PC-3 (cell line): Measurements from ENCODE around the gene KRTAP5-5. TPM values are rescaled to one million over a fixed set of nuclear protein-coding genes. Genes with fewer than 3 reads are reported as not detected.

Experiments
- ATAC-seq: fragments of 200-7000 bp; cut with Tn5 transposase; 2 replicates; pipeline ENCODE4 v1.9.1; 2020; ENCODE audit warnings: mild to moderate bottlenecking, moderate library complexity
- BruUV-seq: library from RNA; stranded (reverse); fragments of 400-500 nt; replicated peaks from 2 replicates; lab custom pipeline; 2021; lab: Mats Ljungman, UMichigan
- CTCF ChIA-PET: fragments of 300-600 bp; sonication (Branson Sonifier 250); formaldehyde crosslinking; loops from one replicate; lab custom pipeline; 2022; ENCODE audit warnings: antibody characterized with exemption; lab: Charles Lee
- POLR2A ChIA-PET: fragments of 300-600 bp; sonication (Branson Sonifier 250); formaldehyde crosslinking; loops from one replicate; lab custom pipeline; 2022; ENCODE audit warnings: antibody characterized with exemption; ENCODE audit not compliant: unreplicated experiment; lab: Charles Lee
- DNase-seq: peaks from one replicate; pipeline ENCODE4 v3.0.0-alpha.2; 2015
- H2AFZ ChIP-seq: fragments of 300-600 bp; sonication (generic); 2 replicates; pipeline ENCODE4 v1.6.0; 2016; ENCODE audit warnings: antibody characterized with exemption, low read length
- H3F3A ChIP-seq: fragments of 300-600 bp; sonication (generic); one replicate; pipeline ENCODE4 v1.6.0; 2017; ENCODE audit warnings: antibody characterized with exemption, low read length, control low read depth, mild to moderate bottlenecking; ENCODE audit not compliant: unreplicated experiment
- H3K27ac ChIP-seq: fragments of 300-600 bp; sonication (generic); 2 replicates; pipeline ENCODE4 v1.5.1; 2016; ENCODE audit warnings: mild to moderate bottlenecking, low read length
- H3K27me3 ChIP-seq: fragments of 300-600 bp; sonication (generic); 2 replicates; pipeline ENCODE4 v1.6.1; 2016; ENCODE audit warnings: low read length, mixed read lengths
- H3K36me3 ChIP-seq: fragments of 300-600 bp; sonication (generic); 2 replicates; pipeline ENCODE4 v1.6.1; 2016; ENCODE audit warnings: low read depth, mixed run types, low read length, mixed read lengths
- H3K4me1 ChIP-seq: fragments of 300-600 bp; sonication (generic); 2 replicates; pipeline ENCODE4 v1.5.1; 2016; ENCODE audit warnings: low read length; ENCODE audit not compliant: insufficient read depth
- H3K4me2 ChIP-seq: fragments of 300-600 bp; sonication (generic); 2 replicates; pipeline ENCODE4 v1.6.0; 2016; ENCODE audit warnings: low read length
- H3K4me3 ChIP-seq: fragments of 300-600 bp; sonication (generic); 2 replicates; pipeline ENCODE4 v1.5.1; 2016; ENCODE audit warnings: mild to moderate bottlenecking, low read length, mixed read lengths
- H3K79me2 ChIP-seq: fragments of 300-600 bp; sonication (generic); 2 replicates; pipeline ENCODE4 v1.6.1; 2017; ENCODE audit warnings: low read length, mixed read lengths
- H3K9ac ChIP-seq: fragments of 300-600 bp; sonication (generic); 2 replicates; pipeline ENCODE4 v1.6.0; 2016; ENCODE audit warnings: mild to moderate bottlenecking, low read length
- H3K9me2 ChIP-seq: fragments of 300-600 bp; sonication (generic); replicated peaks from 2 replicates; pipeline ENCODE4 v1.6.1; 2016; ENCODE audit warnings: mixed run types, low read length, mixed read lengths
- H3K9me3 ChIP-seq: fragments of 300-600 bp; sonication (generic); 2 replicates; pipeline ENCODE4 v1.6.1; 2016; ENCODE audit warnings: low read length, mixed read lengths
- H4K20me1 ChIP-seq: fragments of 300-600 bp; sonication (generic); 2 replicates; pipeline ENCODE4 v1.6.1; 2016; ENCODE audit warnings: low read length, mixed read lengths
- CTCF ChIP-seq: fragments of 300-600 bp; sonication (generic); conservative IDR thresholded peaks from 2 replicates; pipeline ENCODE4 v1.5.1; 2017; ENCODE audit warnings: antibody characterized with exemption, low read depth, mild to moderate bottlenecking, low read length
- EZH2 ChIP-seq: fragments of 300-600 bp; sonication (generic); IDR thresholded peaks from one replicate; pipeline ENCODE4 v1.6.1; 2017; ENCODE audit warnings: antibody characterized with exemption, mild to moderate bottlenecking, low read length; ENCODE audit not compliant: unreplicated experiment
- EZH2phosphoT487 ChIP-seq: fragments of 300-600 bp; sonication (generic); IDR thresholded peaks from 2 replicates; pipeline ENCODE4 v1.6.1; 2018; ENCODE audit warnings: mild to moderate bottlenecking, antibody characterized with exemption, low read length, borderline replicate concordance
- intact Hi-C: fragments of 100-400 bp; cut with micrococcal nuclease; formaldehyde crosslinking; loops from 2 replicates; pipeline ENCODE4 v1.9.0; 2023
- total RNA-seq: library from RNA; depleted of rRNA; stranded (reverse); fragments of >200 nt; gene quantifications from 2 replicates; pipeline ENCODE4 v1.2.3, GENCODE V29; 2014

The KRTAP5-5 gene
- total RNA-seq, 1 experiment from 2014 or later = not detected

- Histone ChIP-seq H3K4me2 (no peak overlapping the region), H3K4me3 (no peak overlapping the region), H3K9me3 (no peaks in the 10 kb centered on the region), H3K4me1 (no peaks in the 10 kb centered on the region), H3K36me3 (no peaks in the 10 kb centered on the region), H2AFZ (no peak overlapping the region), H3K9me2 (no peaks in the 10 kb centered on the region), H3K79me2 (no peaks in the 10 kb centered on the region), H3K9ac (no peak overlapping the region), H3K27me3 (peaks cover 69% of the 10 kb centered on the region), H4K20me1 (no peaks in the 10 kb centered on the region), H3F3A (no peaks in the 10 kb centered on the region), H3K27ac (no peak overlapping the region)
- no TSS peak for BruUV-seq
- no peak for TF ChIP-seq EZH2
- no peak for TF ChIP-seq EZH2phosphoT487
- no peak for TF ChIP-seq CTCF
- POLR2A ChIA-PET = no interaction called here
- DNase-seq = no peak
- intact Hi-C loops = no loop called here
- no peak for ATAC-seq
- CTCF ChIA-PET = no interaction called here
Measured at GRCh38 chr11:1673446-1674172, 44.0 kb downstream of the KRTAP5-5 start.

- H3K27me3 ChIP-seq = peaks cover 62% of the 10 kb centered on the region
- DNase-seq (no peak), ATAC-seq (no peak)
- no peak overlapping the region for H3K4me2 ChIP-seq
- H3K9me2 ChIP-seq = no peaks in the 10 kb centered on the region
- no peak for TF ChIP-seq CTCF
- TF ChIP-seq EZH2 = no peak
- no peak for TF ChIP-seq EZH2phosphoT487
- no peak overlapping the region for H3K4me3 ChIP-seq
- H3K79me2 ChIP-seq = no peaks in the 10 kb centered on the region
- H3F3A ChIP-seq = no peaks in the 10 kb centered on the region
- H3K4me1 ChIP-seq = no peaks in the 10 kb centered on the region
- H3K9ac ChIP-seq = no peak overlapping the region
- intact Hi-C loops = no loop called here
- H3K36me3 ChIP-seq = no peaks in the 10 kb centered on the region
- H4K20me1 ChIP-seq = no peaks in the 10 kb centered on the region
- H3K9me3 ChIP-seq = no peaks in the 10 kb centered on the region
- CTCF ChIA-PET = no interaction called here
- no TSS peak for BruUV-seq
- POLR2A ChIA-PET = no interaction called here
- no peak overlapping the region for H3K27ac ChIP-seq
- H2AFZ ChIP-seq = no peak overlapping the region
Measured at GRCh38 chr11:1674173-1675131, 44.9 kb downstream of the KRTAP5-5 start.
